Measurements from ENCODE around the gene HLA-DQB2. TPM values are rescaled to one million over a fixed set of nuclear protein-coding genes. Genes with fewer than 3 reads are reported as not detected.

The HLA-DQB2 gene
- total RNA-seq, 1 donor from 2014 or later: not detected

DNA sequence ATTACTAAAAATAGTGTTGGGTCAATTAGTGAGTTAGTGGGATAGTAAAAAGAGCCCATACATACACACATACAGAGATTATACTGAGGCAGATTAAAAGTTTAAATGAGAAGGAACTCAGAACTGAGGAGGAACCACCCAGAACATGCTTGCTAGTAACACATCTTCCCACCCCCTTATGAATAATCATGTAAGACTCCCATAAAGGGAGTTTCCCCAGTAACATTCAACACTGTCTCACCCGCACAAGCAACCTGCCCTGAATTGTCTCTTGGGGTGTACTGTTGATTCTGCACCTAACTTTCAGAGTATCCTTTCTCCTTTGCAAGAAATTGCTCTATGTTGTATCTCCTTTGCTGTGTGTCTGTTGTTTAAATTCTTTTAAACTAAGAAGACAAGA, 11.1 kb upstream of the HLA-DQB2 start:
- H3K4me3 Mint-ChIP-seq (ENCODE audit: unreplicated experiment): no peak overlapping the region
- TF ChIP-seq, protein P1, sequence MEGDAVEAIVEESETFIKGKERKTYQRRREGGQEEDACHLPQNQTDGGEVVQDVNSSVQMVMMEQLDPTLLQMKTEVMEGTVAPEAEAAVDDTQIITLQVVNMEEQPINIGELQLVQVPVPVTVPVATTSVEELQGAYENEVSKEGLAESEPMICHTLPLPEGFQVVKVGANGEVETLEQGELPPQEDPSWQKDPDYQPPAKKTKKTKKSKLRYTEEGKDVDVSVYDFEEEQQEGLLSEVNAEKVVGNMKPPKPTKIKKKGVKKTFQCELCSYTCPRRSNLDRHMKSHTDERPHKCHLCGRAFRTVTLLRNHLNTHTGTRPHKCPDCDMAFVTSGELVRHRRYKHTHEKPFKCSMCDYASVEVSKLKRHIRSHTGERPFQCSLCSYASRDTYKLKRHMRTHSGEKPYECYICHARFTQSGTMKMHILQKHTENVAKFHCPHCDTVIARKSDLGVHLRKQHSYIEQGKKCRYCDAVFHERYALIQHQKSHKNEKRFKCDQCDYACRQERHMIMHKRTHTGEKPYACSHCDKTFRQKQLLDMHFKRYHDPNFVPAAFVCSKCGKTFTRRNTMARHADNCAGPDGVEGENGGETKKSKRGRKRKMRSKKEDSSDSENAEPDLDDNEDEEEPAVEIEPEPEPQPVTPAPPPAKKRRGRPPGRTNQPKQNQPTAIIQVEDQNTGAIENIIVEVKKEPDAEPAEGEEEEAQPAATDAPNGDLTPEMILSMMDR (IDR thresholded peaks at IDR 0.05): no peak
- DNase-seq (ENCODE audit: extremely low spot score, unreplicated experiment): no peak
- no peaks in the 10 kb centered on the region for H3K36me3 Mint-ChIP-seq (ENCODE audit: unreplicated experiment)
- peaks cover 64% of the 10 kb centered on the region for H3K27me3 Mint-ChIP-seq (ENCODE audit: unreplicated experiment)
- H3K9me3 Mint-ChIP-seq (ENCODE audit: unreplicated experiment): no peaks in the 10 kb centered on the region
- no peaks in the 10 kb centered on the region for H3K4me1 Mint-ChIP-seq (ENCODE audit: unreplicated experiment)
- no peak overlapping the region for H3K27ac Mint-ChIP-seq (ENCODE audit: unreplicated experiment)

DNA sequence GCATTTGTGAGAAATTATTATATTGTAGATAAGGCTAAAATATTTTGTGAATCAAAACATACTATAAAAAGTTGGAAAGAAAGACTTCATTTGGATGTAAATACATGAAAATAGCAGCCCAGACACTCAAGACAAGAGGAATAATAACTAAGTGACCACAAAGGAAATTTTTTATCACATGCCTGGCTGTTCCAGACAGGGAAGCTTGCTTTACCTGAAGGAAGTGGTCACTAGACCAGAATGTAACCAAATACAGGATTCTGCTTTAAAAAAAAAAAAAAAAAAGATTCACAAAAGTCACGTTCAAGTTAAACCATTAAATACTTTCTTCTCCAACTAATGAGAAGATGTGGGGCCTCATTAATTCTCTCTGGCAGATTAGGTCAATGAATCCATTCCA, 9.3 kb upstream of the HLA-DQB2 start:
- Mint-ChIP-seq H3K4me1 (ENCODE audit: unreplicated experiment) (no peaks in the 10 kb centered on the region), H3K4me3 (ENCODE audit: unreplicated experiment) (no peak overlapping the region), H3K27ac (ENCODE audit: unreplicated experiment) (no peak overlapping the region), H3K36me3 (ENCODE audit: unreplicated experiment) (no peaks in the 10 kb centered on the region), H3K9me3 (ENCODE audit: unreplicated experiment) (no peaks in the 10 kb centered on the region), H3K27me3 (ENCODE audit: unreplicated experiment) (peaks cover 70% of the 10 kb centered on the region)
- TF ChIP-seq, protein P1 (IDR thresholded peaks at IDR 0.05): no peak
- DNase-seq (ENCODE audit: extremely low spot score, unreplicated experiment): no peak

DNA sequence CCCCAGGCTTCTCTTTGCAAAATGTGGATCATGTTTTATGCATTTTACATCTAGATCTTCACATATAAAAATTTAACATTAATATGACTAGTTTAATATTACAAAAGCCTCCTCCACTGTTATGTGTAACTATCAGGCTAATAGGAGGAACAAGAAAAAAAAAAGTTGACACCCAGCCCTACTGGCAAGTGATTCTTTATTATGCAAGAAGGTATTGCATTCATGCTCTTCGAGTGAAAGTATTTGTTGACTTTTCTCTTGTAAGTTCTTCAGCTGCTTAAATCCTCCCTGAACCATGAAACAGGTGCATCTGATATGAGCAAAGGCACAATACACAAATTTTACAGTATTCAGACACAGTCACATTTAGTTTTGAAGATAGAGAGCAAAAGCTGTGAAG, 716 bp upstream of the HLA-DQB2 start:
- Mint-ChIP-seq H3K4me1 (ENCODE audit: unreplicated experiment) (no peaks in the 10 kb centered on the region), H3K27me3 (ENCODE audit: unreplicated experiment) (peaks cover 31% of the 10 kb centered on the region), H3K4me3 (ENCODE audit: unreplicated experiment) (no peak overlapping the region), H3K27ac (ENCODE audit: unreplicated experiment) (no peak overlapping the region), H3K36me3 (ENCODE audit: unreplicated experiment) (no peaks in the 10 kb centered on the region), H3K9me3 (ENCODE audit: unreplicated experiment) (no peaks in the 10 kb centered on the region)
- DNase-seq (ENCODE audit: extremely low spot score, unreplicated experiment): no peak
- TF ChIP-seq, protein P1 (IDR thresholded peaks at IDR 0.05): no peak

DNA sequence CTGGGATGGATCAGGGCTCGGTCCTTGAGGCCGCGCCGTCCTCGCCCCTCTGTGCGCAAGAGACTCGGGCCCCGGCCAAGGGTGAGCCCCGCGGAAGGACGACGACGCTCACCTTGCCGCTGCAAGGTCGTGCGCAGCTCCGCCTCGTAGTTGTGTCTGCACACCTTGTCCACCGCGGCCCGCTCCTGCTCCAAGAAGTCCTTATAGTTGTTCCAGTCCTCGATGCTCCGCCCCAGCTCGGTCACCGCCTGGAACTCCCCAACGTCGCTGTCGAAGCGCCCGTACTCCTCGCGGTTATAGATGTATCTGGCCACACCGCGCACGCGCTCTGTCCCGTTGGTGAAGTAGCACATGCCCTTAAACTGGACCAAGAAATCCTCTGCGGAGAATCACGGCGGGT, 1.8 kb downstream of the HLA-DQB2 start:
- Mint-ChIP-seq H3K27me3 (ENCODE audit: unreplicated experiment) (peaks cover 21% of the 10 kb centered on the region), H3K4me1 (ENCODE audit: unreplicated experiment) (no peaks in the 10 kb centered on the region), H3K36me3 (ENCODE audit: unreplicated experiment) (no peaks in the 10 kb centered on the region), H3K9me3 (ENCODE audit: unreplicated experiment) (no peaks in the 10 kb centered on the region), H3K27ac (ENCODE audit: unreplicated experiment) (no peak overlapping the region), H3K4me3 (ENCODE audit: unreplicated experiment) (no peak overlapping the region)
- DNase-seq (ENCODE audit: extremely low spot score, unreplicated experiment): no peak
- TF ChIP-seq, protein P1 (IDR thresholded peaks at IDR 0.05): no peak

DNA sequence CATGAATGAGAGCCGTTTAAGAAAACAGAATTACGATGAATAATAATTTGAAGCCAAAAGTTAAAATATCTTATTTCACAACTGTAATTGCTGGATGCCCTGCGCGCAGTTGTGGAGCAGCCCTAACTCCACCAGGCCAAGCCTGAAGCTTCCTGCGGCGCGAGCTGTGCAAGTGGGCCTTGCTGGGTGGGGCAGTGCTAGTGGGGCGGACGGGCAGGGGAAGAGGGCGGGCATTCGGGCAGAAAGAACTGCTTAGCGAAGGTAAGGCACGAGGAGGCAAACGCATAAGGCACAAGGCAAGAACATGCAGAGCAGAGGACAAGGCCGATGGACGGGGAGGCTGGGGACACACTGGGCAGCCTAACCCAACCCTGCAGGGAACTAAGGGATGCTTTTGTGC, 2.3 kb downstream of the HLA-DQB2 start:
- peaks cover 20% of the 10 kb centered on the region for H3K27me3 Mint-ChIP-seq (ENCODE audit: unreplicated experiment)

More for the DNA sequence above, 2.3 kb downstream of the HLA-DQB2 start:
- Mint-ChIP-seq H3K4me3 (ENCODE audit: unreplicated experiment) (no peak overlapping the region), H3K4me1 (ENCODE audit: unreplicated experiment) (no peaks in the 10 kb centered on the region), H3K36me3 (ENCODE audit: unreplicated experiment) (no peaks in the 10 kb centered on the region), H3K27ac (ENCODE audit: unreplicated experiment) (no peak overlapping the region), H3K9me3 (ENCODE audit: unreplicated experiment) (no peaks in the 10 kb centered on the region)
- no peak for DNase-seq (ENCODE audit: extremely low spot score, unreplicated experiment)
- TF ChIP-seq, protein P1 (IDR thresholded peaks at IDR 0.05): no peak
